Activated CD4-positive, alpha-beta T cell treated with anti-CD3 and anti-CD28 coated beads, Interleukin-2, amount 50 U/mL, for 16 hours (primary cell): ENCODE measurements around the gene ADRA2B.
"Not testable (repeated sequence)": the region's sequence is repeated elsewhere in the genome, so short reads cannot be mapped to it uniquely, and the experiment has no call there.

Source experiments
- DNase-seq: peaks from one replicate; pipeline ENCODE4 v3.0.0-alpha.2; 2020

The ADRA2B gene

DNA sequence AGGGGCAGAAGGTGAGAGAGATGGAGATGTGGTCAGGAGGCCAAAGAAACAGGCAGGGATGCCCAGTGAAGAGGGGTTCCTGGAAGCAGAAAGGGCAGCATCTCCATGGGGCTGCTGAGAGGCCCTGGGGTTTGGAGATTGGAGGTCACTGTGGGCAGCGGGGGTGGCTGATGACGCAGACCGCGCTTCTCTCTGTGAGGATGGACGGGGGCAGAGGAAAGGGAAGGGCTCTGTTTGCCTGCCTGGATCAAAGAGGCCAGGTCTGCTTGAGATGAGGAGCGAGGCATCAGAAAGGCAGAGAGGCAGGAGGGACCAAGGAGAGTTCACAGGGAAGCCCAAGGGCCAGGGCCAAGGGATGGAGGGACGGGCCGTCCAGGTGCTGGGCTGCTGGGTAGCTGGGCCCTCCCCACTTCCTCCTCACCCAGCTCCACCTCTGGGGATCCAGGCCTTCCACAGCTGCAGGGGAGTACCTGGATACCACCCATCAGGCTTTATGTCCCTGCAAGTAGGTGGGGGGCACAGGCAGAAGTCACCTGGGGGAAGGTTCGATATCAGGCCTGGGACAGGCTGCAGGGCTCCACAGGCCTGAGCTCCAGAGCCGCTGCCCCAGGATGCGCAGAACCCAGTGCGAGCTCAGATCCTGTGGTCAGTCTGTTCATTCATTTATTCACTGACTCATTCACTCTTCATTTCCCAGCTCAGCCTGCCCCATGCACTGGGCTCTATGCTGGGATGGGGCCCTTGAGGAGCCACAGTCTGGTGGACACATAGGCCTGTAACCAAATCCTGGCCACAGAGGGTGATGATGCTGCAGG is 30.6 kb downstream of the ADRA2B start:
- no peak for DNase-seq

GRCh38 chr2:96084858-96085518 is 31.4 kb downstream of the ADRA2B start:
- not testable (repeated sequence) for DNase-seq

- DNase-seq: no peak
Measured at GRCh38 chr2:96083989-96084857, 32.1 kb downstream of the ADRA2B start.

GRCh38 chr2:96083064-96083939 is 33.1 kb downstream of the ADRA2B start:
- no peak for DNase-seq

DNA sequence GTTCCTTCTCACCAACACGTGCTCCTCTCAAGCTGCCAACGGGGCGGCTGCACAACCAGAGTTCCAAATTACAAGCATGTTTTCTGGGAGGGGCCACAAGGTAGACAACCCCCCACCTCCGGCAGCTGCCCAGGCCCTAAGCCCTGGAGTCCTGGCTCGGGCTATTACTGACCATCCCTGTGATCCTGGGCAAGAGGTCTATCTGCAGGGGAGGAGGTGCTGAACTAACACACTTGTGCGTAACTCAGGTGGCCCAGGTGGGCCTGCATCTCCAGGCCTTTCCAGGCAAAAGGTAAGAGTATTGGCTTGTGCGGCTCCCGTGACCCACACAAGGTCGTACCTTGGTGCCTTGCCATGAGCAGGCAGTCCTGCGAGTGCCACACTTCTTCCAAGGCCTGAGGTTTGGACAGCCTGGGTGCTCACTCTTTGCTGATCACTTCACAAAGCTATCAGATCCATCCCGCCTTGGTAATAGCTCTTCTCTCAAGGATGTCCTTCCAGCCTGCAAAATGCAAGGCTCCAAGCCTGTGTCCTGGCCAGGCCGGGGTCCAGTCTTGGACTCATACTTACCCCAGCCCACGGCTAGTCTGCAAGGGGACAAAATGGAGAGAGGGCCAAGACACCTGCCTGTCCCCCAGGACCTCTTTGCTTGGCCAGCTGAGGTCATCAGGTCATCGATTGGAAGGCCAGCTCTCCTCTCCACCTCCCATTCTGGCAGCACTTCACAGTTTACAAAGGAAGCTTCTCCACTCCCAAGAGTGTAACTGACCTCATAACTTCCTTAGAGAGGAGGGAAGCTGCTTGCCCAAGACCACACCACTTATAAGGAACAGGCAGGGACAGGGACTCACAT is 33.9 kb downstream of the ADRA2B start:
- DNase-seq: no peak

DNA sequence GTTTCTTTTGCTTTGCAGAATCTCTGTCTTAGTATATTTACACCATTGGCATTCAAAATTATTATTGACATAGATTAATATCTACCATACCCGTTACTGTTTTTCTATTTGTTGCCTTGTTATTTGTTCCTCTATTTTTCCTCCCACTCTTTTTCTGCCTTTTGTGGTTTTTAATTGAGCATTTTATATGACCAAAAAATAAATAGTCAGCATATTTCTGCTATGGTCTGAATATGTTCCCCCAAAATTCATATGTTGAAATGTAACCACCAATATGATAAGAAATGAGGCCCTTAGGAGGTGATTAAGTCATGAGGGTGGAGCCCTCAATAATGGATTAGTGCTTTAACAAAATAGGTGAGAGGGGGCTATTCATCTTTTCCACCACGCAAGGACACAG is 35.3 kb downstream of the ADRA2B start:
- no peak for DNase-seq

DNA sequence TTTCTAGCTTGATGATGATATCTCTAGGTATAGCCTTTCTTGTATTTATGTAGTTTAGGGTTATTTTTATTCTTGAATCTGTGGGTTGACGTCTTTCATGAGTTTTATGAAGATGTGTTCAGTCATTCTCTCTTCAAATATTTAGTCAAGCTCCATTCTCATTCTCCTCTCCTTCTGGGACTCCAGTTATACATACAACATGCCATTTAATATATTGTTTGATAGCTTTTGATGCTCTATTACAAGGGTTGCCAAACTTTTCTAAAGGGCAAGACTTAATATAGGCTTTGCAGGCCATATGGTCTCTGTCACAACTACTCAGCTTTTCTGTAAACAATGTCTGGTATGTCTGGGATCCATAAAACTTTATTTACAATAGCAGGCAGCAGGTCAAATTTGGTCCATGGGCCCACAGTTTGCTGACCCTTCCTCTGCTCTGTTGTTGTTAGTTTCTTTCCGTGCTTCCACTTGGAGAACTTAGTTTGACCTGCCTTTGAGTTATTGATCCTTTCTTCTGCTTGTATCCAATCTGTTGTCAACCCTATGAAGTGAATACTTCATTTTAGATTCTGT is 41.1 kb downstream of the ADRA2B start:
- DNase-seq: no peak

DNA sequence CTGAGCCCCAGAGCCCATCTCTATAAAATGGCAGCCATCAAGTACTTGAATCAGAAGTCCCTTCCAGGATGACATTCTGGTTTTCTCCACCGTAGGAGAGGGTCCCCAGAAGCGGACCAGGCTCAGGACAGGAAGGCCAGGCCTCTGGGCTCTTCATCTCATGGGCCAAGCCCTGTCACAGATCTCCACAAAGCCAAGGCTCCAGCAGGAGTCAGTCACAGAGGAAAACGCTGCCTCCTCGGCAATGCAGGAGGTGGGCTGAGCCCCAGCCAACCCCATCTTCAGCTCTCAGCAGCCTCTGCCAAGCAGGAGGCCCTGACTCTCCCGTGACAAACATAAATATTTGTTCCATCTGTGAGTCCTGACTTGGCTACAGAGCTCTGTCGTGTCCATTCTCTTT is 42.2 kb downstream of the ADRA2B start:
- no peak for DNase-seq

DNA sequence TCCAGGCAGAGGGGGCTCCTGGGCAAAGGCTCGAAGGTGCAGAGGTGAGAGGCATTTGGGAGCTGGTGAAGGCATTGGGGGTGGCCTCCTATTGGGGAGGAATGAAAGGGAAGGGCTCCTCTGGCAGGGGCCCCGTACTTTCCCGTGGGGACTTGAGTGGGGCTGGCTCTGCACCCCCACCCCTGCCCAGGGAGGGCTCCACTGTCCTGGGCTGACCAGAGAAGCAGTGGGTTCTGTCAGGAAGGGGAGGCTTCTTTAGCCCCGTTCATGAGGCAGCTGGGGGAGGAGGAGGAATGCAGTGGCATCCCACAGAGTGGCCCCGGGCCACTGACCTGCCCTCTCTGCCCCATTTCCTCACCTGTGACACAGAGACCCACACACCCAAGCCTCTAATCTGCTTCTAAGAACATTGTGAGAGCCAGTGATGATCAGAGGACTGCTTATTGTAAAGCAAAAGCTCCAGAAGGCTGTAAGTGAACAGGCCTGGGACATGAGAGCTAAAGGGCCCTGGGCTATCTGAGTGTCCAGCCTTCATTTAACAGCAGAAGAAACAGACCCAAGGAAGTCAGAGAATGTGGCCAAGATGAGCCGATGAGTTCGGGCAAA is 43.1 kb downstream of the ADRA2B start:
- DNase-seq: no peak

- no peak for DNase-seq
Measured at GRCh38 chr2:96072746-96073145, 43.6 kb downstream of the ADRA2B start.

GRCh38 chr2:96071977-96072491 is 44.3 kb downstream of the ADRA2B start:
- DNase-seq: not testable (repeated sequence)

- DNase-seq: not testable (repeated sequence)
Measured at GRCh38 chr2:96071087-96071976, 45.0 kb downstream of the ADRA2B start.

- not testable (repeated sequence) for DNase-seq
Measured at GRCh38 chr2:96070351-96070750, 46.0 kb downstream of the ADRA2B start.

GRCh38 chr2:96069878-96070277 is 46.5 kb downstream of the ADRA2B start:
- DNase-seq: not testable (repeated sequence)

- not testable (repeated sequence) for DNase-seq
Measured at GRCh38 chr2:96067902-96068581, 48.3 kb downstream of the ADRA2B start.

DNA sequence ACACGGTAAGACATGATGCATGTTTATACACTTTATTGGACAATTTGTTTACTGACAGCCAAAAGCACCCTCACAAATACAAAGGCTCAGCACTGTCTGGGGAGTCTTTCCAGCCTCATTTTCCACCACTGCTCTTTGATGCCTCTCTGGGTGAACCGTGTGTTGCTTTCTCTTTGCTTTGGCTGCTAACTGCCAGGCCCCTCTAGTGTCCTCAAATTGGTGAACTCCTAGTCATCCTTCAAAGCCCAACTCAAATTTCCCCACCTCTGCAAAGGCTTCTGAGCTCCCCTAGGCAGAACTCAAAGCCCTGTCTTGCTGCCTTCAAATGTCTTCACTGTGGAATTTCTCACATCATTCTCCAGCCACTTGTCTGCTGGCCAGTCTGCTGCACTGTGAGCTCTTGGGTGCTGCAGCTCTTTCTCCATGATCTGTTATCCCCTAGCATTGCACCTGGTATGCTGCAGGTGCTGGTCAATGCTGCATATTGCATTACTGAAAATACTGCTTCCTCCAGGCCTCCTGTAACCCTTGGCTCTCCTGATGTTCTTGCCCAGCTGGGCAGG is 49.2 kb downstream of the ADRA2B start:
- not testable (repeated sequence) for DNase-seq

GRCh38 chr2:96066511-96066910 is 49.9 kb downstream of the ADRA2B start:
- DNase-seq: not testable (repeated sequence)

- DNase-seq: not testable (repeated sequence)
Measured at GRCh38 chr2:96065954-96066353, 50.4 kb downstream of the ADRA2B start.
